Spinal cord (tissue), 10 donors: ENCODE results near the gene MIP. TPM values are rescaled to one million over a fixed set of nuclear protein-coding genes. Genes with fewer than 3 reads are reported as not detected.
A peak's percentile ranks its signal among the peaks of the same experiment; 100 is the strongest.

ENCODE experiments used
- DNase-seq, 6 donors: peaks; one replicate each; pipeline versions ENCODE4 v3.0.0 to v3.0.0-alpha.2; 2013 to 2015; ENCODE audit warnings: low spot score in 6 of 6, low read depth in 4 of 6
- H3K27ac ChIP-seq: one replicate; pipeline ENCODE4 v1.5.1; 2013; ENCODE audit warnings: low read depth, low read length, control low read depth
- H3K27me3 ChIP-seq: one replicate; pipeline ENCODE4 v1.6.1; 2013; ENCODE audit warnings: low read length; ENCODE audit not compliant: control insufficient read depth, insufficient read depth
- H3K36me3 ChIP-seq: one replicate; pipeline ENCODE4 v1.6.1; 2013; ENCODE audit warnings: low read length; ENCODE audit not compliant: control insufficient read depth, insufficient read depth
- H3K4me1 ChIP-seq: one replicate; pipeline ENCODE4 v1.6.1; 2013; ENCODE audit warnings: low read length; ENCODE audit not compliant: control insufficient read depth, insufficient read depth
- H3K4me3 ChIP-seq: one replicate; pipeline ENCODE4 v1.5.1; 2013; ENCODE audit warnings: low read depth, low read length, control low read depth
- H3K9me3 ChIP-seq: one replicate; pipeline ENCODE4 v1.6.1; 2013; ENCODE audit warnings: low read length; ENCODE audit not compliant: control insufficient read depth, insufficient read depth
- WGBS: methylation state at CpG from one replicate; pipeline ENCODE4 v1.1.5; 2013; ENCODE audit warnings: missing lambda C conversion rate; ENCODE audit not compliant: insufficient coverage; 5-methylcytosine and 5-hydroxymethylcytosine counted together
- polyA plus RNA-seq, 2 donors: library from polyadenylated mRNA; unstranded; fragments of 120-200 nt; gene quantifications; one replicate each; pipeline ENCODE4 v1.2.1, GENCODE V29; 2013; ENCODE audit not compliant: insufficient read length in 2 of 2
- total RNA-seq, 2 donors: library from RNA; depleted of rRNA in 1 of 2; stranded (reverse); fragments of 120-200 nt in 1 of 2; fragments of >200 nt in 1 of 2; gene quantifications; one replicate each; pipeline versions ENCODE4 v1.2.3 to v1.2.4, GENCODE V29; 2013 to 2014
- donor health status: healthy.

Gene MIP
- total and polyA plus RNA-seq, 4 donors, result 0.30 to 0.60 TPM; not detected in 2

GRCh38 chr12:56488041-56488955, 33.8 kb upstream of the MIP start, which contains the start of gene GLS2:
GLS2 (minus strand) TSS chr12:56488161; CDS start chr12:56488118, 43 bp downstream.
- DNase-seq, result peak in 5 of 6 donors; percentile 58 to 98 (median 83)
- 12% methylated on average over 59 of the region's 59 CpGs for WGBS
- H3K27me3 ChIP-seq, result peaks cover 23% of the 10 kb centered on the region
- no peaks in the 10 kb centered on the region for H3K9me3 ChIP-seq
- H3K4me1 ChIP-seq, result peaks cover 18% of the 10 kb centered on the region
- H3K27ac ChIP-seq, result peak within 1 kb of the TSS; percentile 25
- no peaks in the 10 kb centered on the region for H3K36me3 ChIP-seq
- peak within 1 kb of the TSS; percentile 53 for H3K4me3 ChIP-seq

GRCh38 chr12:56487448-56488040, 33.1 kb upstream of the MIP start:
- H3K27ac ChIP-seq, result peak overlapping the region; percentile 25
- no peaks in the 10 kb centered on the region for H3K36me3 ChIP-seq
- H3K9me3 ChIP-seq, result no peaks in the 10 kb centered on the region
- peak in 4 of 6 donors; percentile 13 to 79 (median 42) for DNase-seq
- H3K4me3 ChIP-seq, result peak overlapping the region; percentile 53
- 5% methylated on average over 44 of the region's 44 CpGs for WGBS
- peaks cover 23% of the 10 kb centered on the region for H3K27me3 ChIP-seq
- peaks cover 18% of the 10 kb centered on the region for H3K4me1 ChIP-seq

- no peak for DNase-seq
- WGBS, result 71% methylated on average over 7 of the region's 12 CpGs
- no peaks in the 10 kb centered on the region for H3K36me3 ChIP-seq
- peaks cover 18% of the 10 kb centered on the region for H3K4me1 ChIP-seq
- no peaks in the 10 kb centered on the region for H3K9me3 ChIP-seq
- no peak overlapping the region for H3K27ac ChIP-seq
- H3K27me3 ChIP-seq, result peaks cover 23% of the 10 kb centered on the region
- no peak overlapping the region for H3K4me3 ChIP-seq
Measured at GRCh38 chr12:56486694-56487093, 32.2 kb upstream of the MIP start.

- no peak overlapping the region for H3K4me3 ChIP-seq
Measured at GRCh38 chr12:56484566-56484965, 30.1 kb upstream of the MIP start.

GRCh38 chr12:56479625-56480024, 25.2 kb upstream of the MIP start:
- H3K36me3 ChIP-seq, result peaks cover 26% of the 10 kb centered on the region
- H3K9me3 ChIP-seq, result no peaks in the 10 kb centered on the region
- H3K27me3 ChIP-seq, result no peaks in the 10 kb centered on the region
- 94% methylated on average over 4 of the region's 7 CpGs for WGBS
- no peak overlapping the region for H3K4me3 ChIP-seq
- no peak overlapping the region for H3K27ac ChIP-seq
- DNase-seq, result no peak
- H3K4me1 ChIP-seq, result no peaks in the 10 kb centered on the region

More at GRCh38 chr12:56484566-56484965, 30.1 kb upstream of the MIP start:
- H3K36me3 ChIP-seq, result peaks cover 2% of the 10 kb centered on the region
- H3K9me3 ChIP-seq, result no peaks in the 10 kb centered on the region
- peaks cover 18% of the 10 kb centered on the region for H3K4me1 ChIP-seq
- peaks cover 23% of the 10 kb centered on the region for H3K27me3 ChIP-seq
- H3K27ac ChIP-seq, result no peak overlapping the region
- WGBS, result no CpG with 5 or more reads among the region's 1 CpG
- no peak for DNase-seq

- DNase-seq, result no peak
- Histone ChIP-seq H3K9me3 (no peaks in the 10 kb centered on the region), H3K27ac (no peak overlapping the region), H3K4me3 (no peak overlapping the region), H3K27me3 (no peaks in the 10 kb centered on the region), H3K36me3 (peaks cover 33% of the 10 kb centered on the region), H3K4me1 (no peaks in the 10 kb centered on the region)
- 86% methylated on average over 6 of the region's 6 CpGs for WGBS
Measured at GRCh38 chr12:56477521-56478225, 23.2 kb upstream of the MIP start.

- DNase-seq, result no peak
- Histone ChIP-seq H3K27me3 (no peaks in the 10 kb centered on the region), H3K9me3 (no peaks in the 10 kb centered on the region), H3K4me1 (no peaks in the 10 kb centered on the region), H3K27ac (no peak overlapping the region), H3K36me3 (peaks cover 34% of the 10 kb centered on the region), H3K4me3 (no peak overlapping the region)
- WGBS, result 100% methylated on average over 1 of the region's 1 CpG
Measured at GRCh38 chr12:56476972-56477432, 22.5 kb upstream of the MIP start.

- no peak for DNase-seq
- Histone ChIP-seq H3K4me1 (no peaks in the 10 kb centered on the region), H3K4me3 (no peak overlapping the region), H3K27me3 (no peaks in the 10 kb centered on the region), H3K36me3 (peaks cover 35% of the 10 kb centered on the region), H3K9me3 (no peaks in the 10 kb centered on the region), H3K27ac (no peak overlapping the region)
- WGBS, result 95% methylated on average over 5 of the region's 6 CpGs
Measured at GRCh38 chr12:56476143-56476542, 21.7 kb upstream of the MIP start.

- Histone ChIP-seq H3K4me3 (no peak overlapping the region), H3K27ac (no peak overlapping the region), H3K9me3 (no peaks in the 10 kb centered on the region), H3K36me3 (peaks cover 35% of the 10 kb centered on the region), H3K27me3 (no peaks in the 10 kb centered on the region), H3K4me1 (peaks cover 2% of the 10 kb centered on the region)
- 93% methylated on average over 8 of the region's 9 CpGs for WGBS
- DNase-seq, result no peak
Measured at GRCh38 chr12:56474389-56474788, 19.9 kb upstream of the MIP start.
